CD14-positive monocyte (primary cell): ENCODE data around the gene DBN1. TPM values are rescaled to one million over a fixed set of nuclear protein-coding genes. Genes with fewer than 3 reads are reported as not detected.

ENCODE experiments used
- DNase-seq, 3 donors: peaks; one replicate each; pipeline ENCODE4 v3.0.0-alpha.2; 2011 to 2022
- H2AFZ ChIP-seq: 2 replicates; pipeline ENCODE4 v1.6.0; 2012; ENCODE audit warnings: mild to moderate bottlenecking, low read depth, low read length, inconsistent platforms; ENCODE audit not compliant: insufficient read depth, poor library complexity, severe bottlenecking
- H3K27ac ChIP-seq, 2 donors: 1 replicate in 1 of 2; 2 replicates in 1 of 2; pipeline ENCODE4 v1.5.1; 2012 to 2013; ENCODE audit warnings: low read length in 2 of 2, control low read depth in 1 of 2, inconsistent platforms in 1 of 2, low read depth in 1 of 2, mild to moderate bottlenecking in 1 of 2
- H3K27me3 ChIP-seq, 2 donors: one replicate each; pipeline versions ENCODE4 v1.6.0 to v1.6.1; 2011 to 2013; ENCODE audit warnings: low read length in 2 of 2; ENCODE audit not compliant: control insufficient read depth in 2 of 2, insufficient read depth in 2 of 2
- H3K36me3 ChIP-seq, 2 donors: replicated peaks in 1 of 2; 1 replicate in 1 of 2; 2 replicates in 1 of 2; pipeline versions ENCODE4 v1.5.1 to v1.6.1; 2012 to 2013; ENCODE audit warnings: low read length in 2 of 2, control low read depth in 1 of 2, inconsistent platforms in 1 of 2, mild to moderate bottlenecking in 1 of 2; ENCODE audit not compliant: insufficient read depth in 2 of 2, control insufficient read depth in 1 of 2
- H3K4me1 ChIP-seq, 2 donors: 1 replicate in 1 of 2; 2 replicates in 1 of 2; pipeline versions ENCODE4 v1.5.1 to v1.6.1; 2012 to 2013; ENCODE audit warnings: low read length in 2 of 2, control low read depth in 1 of 2, inconsistent platforms in 1 of 2, mild to moderate bottlenecking in 1 of 2, moderate library complexity in 1 of 2; ENCODE audit not compliant: insufficient read depth in 2 of 2, control insufficient read depth in 1 of 2
- H3K4me2 ChIP-seq: replicated peaks from 2 replicates; pipeline ENCODE3; 2012; ENCODE audit warnings: low read length, moderate library complexity, mild to moderate bottlenecking; ENCODE audit not compliant: poor library complexity, severe bottlenecking; ENCODE audit errors: extremely low read depth
- H3K4me3 ChIP-seq, 3 experiments: fragments of 200-600 bp in 1 of 3; sonication (generic) in 1 of 3; replicated peaks in 1 of 3; 1 replicate in 2 of 3; 2 replicates in 1 of 3; pipeline ENCODE4 v1.5.1; 2011 to 2013; ENCODE audit warnings: low read length in 3 of 3, mild to moderate bottlenecking in 3 of 3, control low read depth in 2 of 3, low read depth in 2 of 3, inconsistent platforms in 1 of 3, moderate library complexity in 1 of 3
- H3K79me2 ChIP-seq: 2 replicates; pipeline ENCODE4 v1.6.0; 2012; ENCODE audit warnings: mild to moderate bottlenecking, control low read depth, inconsistent platforms, low read length, moderate library complexity; ENCODE audit not compliant: insufficient read depth
- H3K9ac ChIP-seq: 2 replicates; pipeline ENCODE4 v1.6.0; 2017; ENCODE audit warnings: low read length, mild to moderate bottlenecking; ENCODE audit not compliant: insufficient read depth, poor library complexity, severe bottlenecking
- H3K9me3 ChIP-seq, 2 donors: replicated peaks in 1 of 2; 1 replicate in 1 of 2; 2 replicates in 1 of 2; pipeline versions ENCODE4 v1.5.1 to v1.6.1; 2012 to 2013; ENCODE audit warnings: low read length in 2 of 2, control low read depth in 1 of 2; ENCODE audit not compliant: control insufficient read depth in 1 of 2, insufficient read depth in 1 of 2
- H4K20me1 ChIP-seq: 2 replicates; pipeline ENCODE4 v1.6.0; 2012; ENCODE audit warnings: mild to moderate bottlenecking, low read length, control low read depth, moderate library complexity; ENCODE audit not compliant: insufficient read depth
- H3K27ac Mint-ChIP-seq, 7 donors: one replicate each; pipeline ENCODE4 v1.8.0; 2020; ENCODE audit warnings: mild to moderate bottlenecking in 7 of 7, mixed read lengths in 7 of 7, moderate library complexity in 6 of 7, inconsistent platforms in 2 of 7
- H3K27me3 Mint-ChIP-seq, 3 donors: one replicate each; pipeline ENCODE4 v1.8.0; 2021 to 2022; ENCODE audit warnings: low read depth in 3 of 3, mild to moderate bottlenecking in 3 of 3, mixed read lengths in 3 of 3, moderate library complexity in 3 of 3, inconsistent platforms in 1 of 3
- H3K36me3 Mint-ChIP-seq, 2 donors: one replicate each; pipeline ENCODE4 v1.8.0; 2020; ENCODE audit warnings: mixed read lengths in 2 of 2, inconsistent platforms in 1 of 2, mild to moderate bottlenecking in 1 of 2
- H3K4me1 Mint-ChIP-seq: one replicate; pipeline ENCODE4 v1.8.0; 2020; ENCODE audit warnings: mild to moderate bottlenecking, mixed read lengths
- H3K4me3 Mint-ChIP-seq, 2 donors: one replicate each; pipeline ENCODE4 v1.8.0; 2020; ENCODE audit warnings: mild to moderate bottlenecking in 2 of 2, mixed read lengths in 2 of 2, moderate library complexity in 1 of 2
- H3K9me3 Mint-ChIP-seq, 7 donors: one replicate each; pipeline ENCODE4 v1.8.0; 2020 to 2022; ENCODE audit warnings: mixed read lengths in 7 of 7, mild to moderate bottlenecking in 6 of 7, moderate library complexity in 6 of 7, inconsistent platforms in 2 of 7
- WGBS: methylation state at CpG from one replicate; pipeline ENCODE4 v1.1.5; 2013; ENCODE audit warnings: missing lambda C conversion rate; ENCODE audit not compliant: insufficient coverage; 5-methylcytosine and 5-hydroxymethylcytosine counted together
- intact Hi-C, 2 donors: fragments of 100-400 bp; cut with micrococcal nuclease; formaldehyde crosslinking; loops; one replicate each; pipeline versions ENCODE4 v1.15.0 to v1.15.1; 2023
- polyA plus RNA-seq, 3 donors: library from polyadenylated mRNA; depleted of rRNA in 1 of 3; unstranded in 2 of 3; stranded (reverse) in 1 of 3; fragments of 300-500 nt in 2 of 3; fragments of >200 nt in 1 of 3; fragmentation: Illumina TruSeq in 2 of 3; gene quantifications; 1 replicate in 2 of 3; 2 replicates in 1 of 3; pipeline ENCODE4 v1.2.3, GENCODE V29; 2012 to 2021
- TF ChIP-seq, protein P1 (sequence below): fragments of 200-600 bp; IDR thresholded peaks from one replicate; pipeline ENCODE4 v1.8.0; 2022; ENCODE audit warnings: antibody characterized with exemption, mild to moderate bottlenecking

Gene DBN1
- polyA plus RNA-seq, 3 donors: 0.71 to 1.6 (median 0.73) TPM

DNA sequence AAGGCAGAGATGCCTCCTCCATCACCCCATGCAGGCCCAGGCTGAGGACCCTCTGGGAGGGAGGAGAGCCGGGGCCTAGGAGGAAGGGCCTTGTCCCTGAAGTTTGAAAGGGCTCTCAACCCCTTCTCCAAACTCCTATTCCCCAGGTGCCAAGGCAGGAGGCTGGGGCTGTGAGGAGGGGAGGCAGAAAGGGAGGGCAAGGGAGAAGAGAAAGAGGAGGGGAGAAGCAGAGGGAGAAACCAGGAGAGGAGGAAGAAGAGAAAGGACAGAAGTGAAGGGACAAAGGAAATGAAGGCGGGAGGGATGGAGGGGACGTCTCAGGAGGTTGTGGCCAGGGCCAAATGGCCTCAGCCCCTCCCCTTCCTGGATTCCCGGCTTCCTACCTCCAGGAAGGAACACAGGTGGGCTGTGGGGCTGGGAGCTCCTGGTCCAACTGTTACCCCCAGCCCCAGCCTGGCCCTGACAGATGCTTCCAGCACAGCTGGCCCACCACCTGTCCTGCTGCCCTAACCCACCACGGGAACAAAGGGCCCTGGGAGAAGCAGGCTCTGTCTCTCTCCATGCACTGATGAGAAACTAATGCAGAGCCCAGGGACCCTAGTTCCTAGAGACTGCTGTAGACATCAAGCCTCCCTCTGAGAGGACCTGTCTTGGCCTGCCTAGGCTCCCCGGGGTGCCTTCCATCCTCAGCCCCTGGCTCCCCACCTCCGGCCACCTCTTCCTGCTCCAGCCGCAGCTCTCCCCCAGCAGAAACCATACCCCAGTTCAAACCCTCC, 3.5 kb downstream of the DBN1 start:
- H3K4me3 Mint-ChIP-seq: peak overlapping the region in 1 of 2 donors; percentile 17
- peaks cover 57 to 67% (median 64%) of the 10 kb centered on the region in 3 donors for H3K27me3 Mint-ChIP-seq
- no peak overlapping the region for H2AFZ ChIP-seq
- no peaks in the 10 kb centered on the region for H3K79me2 ChIP-seq
- peaks cover 7 to 14% of the 10 kb centered on the region in 2 donors for H3K36me3 Mint-ChIP-seq
- peaks cover 23% of the 10 kb centered on the region for H4K20me1 ChIP-seq
- peaks cover 0 to 14% (median 6%) of the 10 kb centered on the region in 7 donors for H3K9me3 Mint-ChIP-seq
- intact Hi-C loops: no loop called here
- peaks cover 31% of the 10 kb centered on the region for H3K4me1 Mint-ChIP-seq
- H3K9me3 ChIP-seq: peaks cover 0 to 11% of the 10 kb centered on the region in 2 donors
- peaks cover 18 to 44% of the 10 kb centered on the region in 2 donors for H3K27me3 ChIP-seq
- WGBS: 77% methylated on average over 5 of the region's 8 CpGs
- no peak overlapping the region for H3K4me2 ChIP-seq
- no peak for DNase-seq
- H3K9ac ChIP-seq: no peak overlapping the region
- H3K4me3 ChIP-seq: no peak overlapping the region
- H3K27ac Mint-ChIP-seq: peak overlapping the region in 1 of 7 donors; percentile 73
- TF ChIP-seq, protein P1, sequence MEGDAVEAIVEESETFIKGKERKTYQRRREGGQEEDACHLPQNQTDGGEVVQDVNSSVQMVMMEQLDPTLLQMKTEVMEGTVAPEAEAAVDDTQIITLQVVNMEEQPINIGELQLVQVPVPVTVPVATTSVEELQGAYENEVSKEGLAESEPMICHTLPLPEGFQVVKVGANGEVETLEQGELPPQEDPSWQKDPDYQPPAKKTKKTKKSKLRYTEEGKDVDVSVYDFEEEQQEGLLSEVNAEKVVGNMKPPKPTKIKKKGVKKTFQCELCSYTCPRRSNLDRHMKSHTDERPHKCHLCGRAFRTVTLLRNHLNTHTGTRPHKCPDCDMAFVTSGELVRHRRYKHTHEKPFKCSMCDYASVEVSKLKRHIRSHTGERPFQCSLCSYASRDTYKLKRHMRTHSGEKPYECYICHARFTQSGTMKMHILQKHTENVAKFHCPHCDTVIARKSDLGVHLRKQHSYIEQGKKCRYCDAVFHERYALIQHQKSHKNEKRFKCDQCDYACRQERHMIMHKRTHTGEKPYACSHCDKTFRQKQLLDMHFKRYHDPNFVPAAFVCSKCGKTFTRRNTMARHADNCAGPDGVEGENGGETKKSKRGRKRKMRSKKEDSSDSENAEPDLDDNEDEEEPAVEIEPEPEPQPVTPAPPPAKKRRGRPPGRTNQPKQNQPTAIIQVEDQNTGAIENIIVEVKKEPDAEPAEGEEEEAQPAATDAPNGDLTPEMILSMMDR: no peak
- no peaks in the 10 kb centered on the region for H3K36me3 ChIP-seq
- H3K4me1 ChIP-seq: peaks cover 11 to 27% of the 10 kb centered on the region in 2 donors
- H3K27ac ChIP-seq: no peak overlapping the region

DNA sequence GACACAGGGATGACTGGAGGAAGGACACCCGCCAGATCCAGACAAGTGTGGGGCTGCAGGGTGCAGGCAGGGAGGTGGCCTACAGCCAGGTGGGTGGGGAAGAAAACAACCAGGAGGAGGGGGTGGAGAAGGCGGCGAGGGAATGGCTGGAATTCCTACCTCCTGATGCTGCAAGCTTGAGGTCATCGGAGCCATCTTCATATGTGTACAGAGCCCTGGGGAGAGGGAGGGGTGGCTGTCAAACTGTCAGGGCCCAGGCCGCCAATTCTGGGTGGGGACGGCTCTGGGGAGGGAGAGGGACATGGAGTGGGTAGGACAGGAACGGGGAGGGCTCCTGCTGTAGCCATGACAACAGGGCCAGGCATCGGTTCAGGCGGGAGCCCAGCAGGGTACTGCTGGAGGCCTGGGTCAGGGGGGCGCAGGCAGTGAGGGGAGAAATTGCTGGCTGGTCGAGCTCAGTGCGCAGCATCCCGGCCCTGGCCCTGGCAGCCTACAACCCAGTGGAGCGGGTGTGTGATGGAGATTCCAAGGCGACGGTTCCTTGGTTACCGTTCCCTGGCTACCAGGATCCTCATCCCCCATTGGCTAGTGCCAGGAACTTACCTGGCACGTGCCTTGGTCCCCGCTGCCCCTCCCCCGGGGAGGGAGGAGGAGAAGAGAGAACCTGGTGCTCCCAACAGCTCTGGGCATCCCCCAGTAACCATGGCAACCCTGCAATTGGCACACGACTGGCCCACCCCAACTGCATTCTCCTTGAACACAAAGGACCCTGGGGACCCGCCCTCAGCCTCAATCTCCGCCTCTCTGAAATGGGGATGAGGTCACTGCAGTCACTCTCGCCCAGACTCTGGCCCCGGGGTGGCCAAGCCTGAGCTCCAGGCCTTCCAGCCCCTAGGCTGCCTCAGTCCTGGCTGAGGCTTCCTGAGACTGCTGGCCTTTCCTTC, 4.5 kb downstream of the DBN1 start:
- no peak overlapping the region for H3K9ac ChIP-seq
- H3K27me3 Mint-ChIP-seq: peaks cover 47 to 57% (median 54%) of the 10 kb centered on the region in 3 donors
- H2AFZ ChIP-seq: no peak overlapping the region
- intact Hi-C loops: no loop called here
- DNase-seq: no peak
- H3K27ac Mint-ChIP-seq: no peak overlapping the region
- H3K27me3 ChIP-seq: peaks cover 15 to 34% of the 10 kb centered on the region in 2 donors
- H3K4me2 ChIP-seq: no peak overlapping the region
- H3K4me1 ChIP-seq: peaks cover 6 to 21% of the 10 kb centered on the region in 2 donors
- TF ChIP-seq, protein P1: no peak
- peaks cover 0 to 10% (median 4%) of the 10 kb centered on the region in 7 donors for H3K9me3 Mint-ChIP-seq
- WGBS: 87% methylated on average over 18 of the region's 25 CpGs
- H3K4me3 ChIP-seq: no peak overlapping the region
- H3K4me3 Mint-ChIP-seq: peak overlapping the region in 1 of 2 donors; percentile 69
- no peak overlapping the region for H3K27ac ChIP-seq
- no peaks in the 10 kb centered on the region for H3K79me2 ChIP-seq
- peaks cover 22% of the 10 kb centered on the region for H3K4me1 Mint-ChIP-seq
- H4K20me1 ChIP-seq: peaks cover 14% of the 10 kb centered on the region
- peaks cover 0 to 11% of the 10 kb centered on the region in 2 donors for H3K9me3 ChIP-seq
- peaks cover 3 to 10% of the 10 kb centered on the region in 2 donors for H3K36me3 Mint-ChIP-seq
- H3K36me3 ChIP-seq: no peaks in the 10 kb centered on the region
